K562 (cell line): ENCODE data around the gene TBC1D25. TPM values are rescaled to one million over a fixed set of nuclear protein-coding genes. Genes with fewer than 3 reads are reported as not detected.

Experiments
- ATAC-seq: fragments of 200-7000 bp; cut with Tn5 transposase; 3 replicates; pipeline ENCODE4 v1.9.1; 2020; ENCODE audit warnings: moderate library complexity
- BruUV-seq: library from RNA; stranded (reverse); fragments of 400-500 nt; replicated peaks from 2 replicates; lab custom pipeline; 2021; lab: Mats Ljungman, UMichigan
- CTCF ChIA-PET: fragments of 300-600 bp; formaldehyde crosslinking; extraction: SDS; loops from one replicate; lab custom pipeline; 2021; ENCODE audit warnings: low intra/inter-chr PET ratio; lab: Yijun Ruan, JAX
- POLR2A ChIA-PET: fragments of 300-600, 350-650 bp; sonication (Branson Sonifier 250); formaldehyde crosslinking; extraction: SDS; loops from one replicate; lab custom pipeline; 2021; ENCODE audit warnings: antibody characterized with exemption, inconsistent platforms; lab: Yijun Ruan, JAX
- DNase-seq, 4 experiments: peaks; one replicate each; pipeline versions ENCODE4 v3.0.0 to v3.0.0-alpha.2; 2011 to 2018; ENCODE audit warnings: low spot score in 3 of 4, mixed read lengths in 3 of 4; ENCODE audit errors: extremely low read depth in 1 of 4
- FAIRE-seq: peaks from 2 replicates; lab custom pipeline; 2011; peaks lifted over from hg19 to GRCh38; lab: Jason Lieb, UNC
- H2AFZ ChIP-seq: 2 replicates; pipeline ENCODE4 v1.6.0; 2011; ENCODE audit warnings: low read depth, low read length, control low read depth, inconsistent platforms
- H3K27ac ChIP-seq: fragments of 200-600 bp; 3 replicates; pipeline ENCODE4 v1.8.0; 2011; ENCODE audit warnings: low read depth, mild to moderate bottlenecking, control low read depth, inconsistent platforms, low read length, moderate library complexity, mixed read lengths; ENCODE audit errors: extremely low read depth
- H3K27me3 ChIP-seq, 2 experiments: fragments of 300-600 bp in 1 of 2; 2 replicates in 1 of 2; 3 replicates in 1 of 2; pipeline versions ENCODE4 v1.6.0 to v1.8.0; 2011; ENCODE audit warnings: inconsistent platforms in 2 of 2, low read length in 2 of 2, mild to moderate bottlenecking in 1 of 2, mixed read lengths in 1 of 2, moderate library complexity in 1 of 2; ENCODE audit not compliant: control insufficient read depth in 2 of 2, insufficient read depth in 2 of 2
- H3K36me3 ChIP-seq: fragments of 300-600 bp; 3 replicates; pipeline ENCODE4 v1.8.0; 2011; ENCODE audit warnings: mild to moderate bottlenecking, low read length, inconsistent platforms; ENCODE audit not compliant: control insufficient read depth, insufficient read depth
- H3K4me1 ChIP-seq, 2 experiments: fragments of 200-600 bp in 1 of 2; replicated peaks in 1 of 2; 2 replicates in 1 of 2; 3 replicates in 1 of 2; pipeline versions ENCODE4 v1.5.1 to v1.8.0; 2011; ENCODE audit warnings: inconsistent platforms in 2 of 2, low read length in 2 of 2, mild to moderate bottlenecking in 1 of 2, mixed read lengths in 1 of 2, moderate library complexity in 1 of 2; ENCODE audit not compliant: control insufficient read depth in 2 of 2, insufficient read depth in 2 of 2
- H3K4me2 ChIP-seq: 2 replicates; pipeline ENCODE4 v1.6.1; 2011; ENCODE audit warnings: low read length, control low read depth, inconsistent platforms, mixed read lengths; ENCODE audit not compliant: insufficient read depth
- H3K4me3 ChIP-seq: fragments of 200-600 bp; sonication (generic), shearing (Covaris generic); 2 replicates; pipeline ENCODE4 v1.5.1; 2016; ENCODE audit warnings: control low read depth, inconsistent platforms
- H3K79me2 ChIP-seq: fragments of 200-600 bp; 3 replicates; pipeline ENCODE4 v1.8.0; 2011; ENCODE audit warnings: low read length, inconsistent platforms; ENCODE audit not compliant: control insufficient read depth, insufficient read depth
- H3K9ac ChIP-seq, 2 experiments: 2 replicates each; pipeline versions ENCODE4 v1.6.0 to v1.6.1; 2011; ENCODE audit warnings: low read depth in 2 of 2, low read length in 2 of 2, control low read depth in 1 of 2, inconsistent platforms in 1 of 2, mild to moderate bottlenecking in 1 of 2, mixed read lengths in 1 of 2; ENCODE audit not compliant: insufficient read depth in 1 of 2
- H3K9me1 ChIP-seq: one replicate; pipeline ENCODE4 v1.6.0; 2011; ENCODE audit warnings: inconsistent platforms, mild to moderate bottlenecking, low read length, moderate library complexity; ENCODE audit not compliant: control insufficient read depth, insufficient read depth
- H3K9me3 ChIP-seq: replicated peaks from 2 replicates; pipeline ENCODE4 v1.5.1; 2011; ENCODE audit warnings: low read depth, low read length, inconsistent platforms; ENCODE audit not compliant: control insufficient read depth, insufficient read depth
- H4K20me1 ChIP-seq: replicated peaks from 2 replicates; pipeline ENCODE4 v1.6.1; 2011; ENCODE audit warnings: low read length, inconsistent platforms, mixed read lengths; ENCODE audit not compliant: control insufficient read depth, insufficient read depth
- CEBPG ChIP-seq, 3 experiments: fragments of 200-800 bp in 1 of 3; sonication (Bioruptor generic) in 1 of 3; sonication (generic) in 1 of 3; formaldehyde crosslinking in 1 of 3; IDR thresholded peaks in 2 of 3; conservative IDR thresholded peaks in 1 of 3; 2 replicates each; pipeline versions ENCODE4 v1.6.1 to v1.8.0; 2016 to 2022; ENCODE audit warnings: missing compliant biosample characterization in 2 of 3, missing genetic modification characterization in 2 of 3, mild to moderate bottlenecking in 1 of 3, missing genetic modification reagents in 1 of 3
- IRF1 ChIP-seq: sonication (generic); formaldehyde crosslinking; IDR thresholded peaks from 2 replicates; pipeline ENCODE4 v1.8.0; 2022; ENCODE audit warnings: missing genetic modification reagents, mild to moderate bottlenecking, borderline replicate concordance
- MIER1 ChIP-seq: fragments of 450-650 bp; IDR thresholded peaks from 2 replicates; pipeline ENCODE4 v1.6.1; 2016; ENCODE audit warnings: antibody characterized with exemption, mild to moderate bottlenecking, low read depth
- MXI1 ChIP-seq: IDR thresholded peaks from 2 replicates; pipeline ENCODE4 v1.6.1; 2011; ENCODE audit warnings: low read depth, mild to moderate bottlenecking, improper control_type of control experiment, low read length
- PBX2 ChIP-seq, 2 experiments: IDR thresholded peaks in 1 of 2; conservative IDR thresholded peaks in 1 of 2; 2 replicates each; pipeline ENCODE4 v1.6.1; 2016; ENCODE audit warnings: low read depth in 2 of 2, mild to moderate bottlenecking in 1 of 2, missing compliant biosample characterization in 1 of 2, missing genetic modification characterization in 1 of 2, moderate library complexity in 1 of 2
- SETDB1 ChIP-seq: IDR thresholded peaks from one replicate; pipeline ENCODE4 v1.6.1; 2012; ENCODE audit warnings: low read length, control low read depth, inconsistent platforms
- SMARCB1 ChIP-seq: IDR thresholded peaks from 2 replicates; pipeline ENCODE4 v1.6.1; 2011; ENCODE audit warnings: improper control_type of control experiment, low read depth; ENCODE audit not compliant: insufficient read length
- TARDBP ChIP-seq: fragments of 450-650 bp; IDR thresholded peaks from 2 replicates; pipeline ENCODE4 v1.6.1; 2016
- TRIM28 ChIP-seq: fragments of 450-650 bp; IDR thresholded peaks from 2 replicates; pipeline ENCODE4 v1.6.1; 2017
- ZNF263 ChIP-seq: sonication (generic); formaldehyde crosslinking; IDR thresholded peaks from 2 replicates; pipeline ENCODE4 v1.8.0; 2022; ENCODE audit warnings: mild to moderate bottlenecking, missing genetic modification reagents, borderline replicate concordance
- ZNF583 ChIP-seq: fragments of 250-450 bp; sonication (Bioruptor Pico); IDR thresholded peaks from 2 replicates; pipeline ENCODE4 v1.4.0; 2020
- ZNF695 ChIP-seq: fragments of 450-650 bp; formaldehyde crosslinking; IDR thresholded peaks from 2 replicates; pipeline ENCODE4 v1.4.0; 2020; ENCODE audit warnings: mild to moderate bottlenecking, moderate library complexity
- WGBS: fragments of 100-300 bp; shearing (Covaris generic); methylation state at CpG from one replicate; pipeline ENCODE4 v1.1.6; 2016; ENCODE audit warnings: low coverage, mixed read lengths; ENCODE audit not compliant: insufficient coverage; ENCODE audit errors: missing lambda C conversion rate; 5-methylcytosine and 5-hydroxymethylcytosine counted together
- in situ Hi-C: fragments of 300-500 bp; cut with MboI; formaldehyde crosslinking; loops from 4 replicates; pipeline ENCODE4 v1.15.0; 2018; ENCODE audit warnings: inconsistent platforms, mixed read lengths
- intact Hi-C: fragments of 100-400 bp; cut with micrococcal nuclease; formaldehyde crosslinking; loops from 2 replicates; pipeline ENCODE4 v1.14.2; 2022
- polyA plus RNA-seq, 8 experiments: library from polyadenylated mRNA; depleted of rRNA in 4 of 8; stranded (reverse) in 5 of 8; unstranded in 3 of 8; fragments of >200 nt; fragmentation: Nextera tagmentation in 2 of 8; fragmentation: Illumina TruSeq in 1 of 8; extraction: Ambion mirVana in 2 of 8; extraction: Trizol in 1 of 8; gene quantifications; 2 replicates each; pipeline versions ENCODE4 v1.2.1 to v1.2.3, GENCODE V29; 2011 to 2014; ENCODE audit warnings: inconsistent platforms in 1 of 8, missing spikeins in 1 of 8
- total RNA-seq, 7 experiments: library from RNA; depleted of rRNA in 6 of 7; stranded (reverse); fragments of >200 nt in 6 of 7; fragmentation: Illumina TruSeq in 2 of 7; extraction: Trizol in 2 of 7; gene quantifications; 2 replicates each; pipeline versions ENCODE4 v1.2.1 to v1.2.3, GENCODE V29; 2011 to 2021; ENCODE audit warnings: low replicate concordance in 1 of 7

Gene TBC1D25
- total and polyA plus RNA-seq, 9 of the 15 experiments (the other 6 are each of a cell fraction or from before 2014, with no cell fraction given), result 0.62 to 10.6 (median 3.9) TPM

GRCh38 chrX:48592971-48593370 lies 53.5 kb downstream of the TBC1D25 start:
- no peaks in the 10 kb centered on the region for H3K9me3 ChIP-seq
- CTCF ChIA-PET, result no interaction called here
- H3K4me1 ChIP-seq, result peaks cover 28 to 30% of the 10 kb centered on the region in 2 experiments
- no peak for ATAC-seq
- no peak overlapping the region for H3K27ac ChIP-seq
- no TSS peak for BruUV-seq
- H3K9ac ChIP-seq, result no peak overlapping the region
- POLR2A ChIA-PET, result interaction anchor here (1.8 kb wide), 1 partner anchor 14 kb away, joined by 3 read pairs; no protein-coding TSS in a partner anchor
- WGBS, result 55% methylated on average over 4 of the region's 5 CpGs
- no peak overlapping the region for H3K4me3 ChIP-seq
- no peak for FAIRE-seq
- H2AFZ ChIP-seq, result no peak overlapping the region
- no peak for DNase-seq
- H3K27me3 ChIP-seq, result no peaks in the 10 kb centered on the region
- in situ Hi-C loops, result no loop called here
- intact Hi-C loops, result no loop called here
- no peaks in the 10 kb centered on the region for H4K20me1 ChIP-seq
- peak overlapping the region; percentile 21 for H3K4me2 ChIP-seq
- TF ChIP-seq SETDB1 (no peak), ZNF583 (CRISPR knock-in tag) (no peak), PBX2 (CRISPR knock-in tag; IDR thresholded peaks at IDR 0.05; ENCODE audit: low read depth) (no peak), PBX2 (tag; conservative IDR thresholded peaks at IDR 0.05; ENCODE audit: low read depth) (no peak), TARDBP (no peak), CEBPG (CRISPR knock-in tag; IDR thresholded peaks at IDR 0.05) (no peak), CEBPG (tag; conservative IDR thresholded peaks at IDR 0.05 in 1 of 2, IDR thresholded peaks at IDR 0.05 in 1 of 2) (no peak), MXI1 (no peak), ZNF263 (CRISPR knock-in tag) (no peak), ZNF695 (CRISPR knock-in tag) (no peak), SMARCB1 (no peak), IRF1 (CRISPR knock-in tag) (no peak), TRIM28 (no peak), MIER1 (no peak)
- H3K36me3 ChIP-seq, result no peaks in the 10 kb centered on the region; the same call in 2 of the 3 replicates
- no peaks in the 10 kb centered on the region for H3K9me1 ChIP-seq
- H3K79me2 ChIP-seq, result peaks cover 37% of the 10 kb centered on the region
